Measurements from ENCODE around the gene ARHGEF25. TPM values are rescaled to one million over a fixed set of nuclear protein-coding genes. Genes with fewer than 3 reads are reported as not detected.

Gene ARHGEF25
- total and polyA plus RNA-seq, 2 of the 13 experiments (the other 11 are each of a cell fraction or from before 2014, with no cell fraction given), result 11.5 to 12.5 TPM

- TF ChIP-seq MAX (IDR thresholded peaks at IDR 0.05) (0 out of 2 replicates have a peak, but pooled peaks have one; percentile 18), HNRNPLL (IDR thresholded peaks at IDR 0.05; ENCODE audit: low read depth, low read length, poor library complexity, severe bottlenecking) (peak; percentile 63), ZNF263 (CRISPR knock-in tag; IDR thresholded peaks at IDR 0.05) (peak; percentile 59), NR2C2 (CRISPR knock-in tag; IDR thresholded peaks at IDR 0.05; ENCODE audit: borderline replicate concordance) (0 out of 2 replicates have a peak, but pooled peaks have one; percentile 19), SAP130 (CRISPR knock-in tag; IDR thresholded peaks at IDR 0.05; ENCODE audit: low read depth) (peak; percentile 41), TAF1 (CRISPR knock-in tag; IDR thresholded peaks at IDR 0.05) (0 out of 2 replicates have a peak, but pooled peaks have one; percentile 22), ZNF292 (CRISPR knock-in tag; IDR thresholded peaks at IDR 0.05; ENCODE audit: borderline replicate concordance, low read depth) (0 out of 2 replicates have a peak, but pooled peaks have one; percentile 13), ZNF414 (CRISPR knock-in tag; IDR thresholded peaks at IDR 0.05) (0 out of 2 replicates have a peak, but pooled peaks have one; percentile 34), ZFX (CRISPR knock-in tag; IDR thresholded peaks at IDR 0.05; ENCODE audit: low read depth) (peak; percentile 30), MED1 (CRISPR knock-in tag; IDR thresholded peaks at IDR 0.05) (no peak)
- TF ChIP-seq, protein P1, sequence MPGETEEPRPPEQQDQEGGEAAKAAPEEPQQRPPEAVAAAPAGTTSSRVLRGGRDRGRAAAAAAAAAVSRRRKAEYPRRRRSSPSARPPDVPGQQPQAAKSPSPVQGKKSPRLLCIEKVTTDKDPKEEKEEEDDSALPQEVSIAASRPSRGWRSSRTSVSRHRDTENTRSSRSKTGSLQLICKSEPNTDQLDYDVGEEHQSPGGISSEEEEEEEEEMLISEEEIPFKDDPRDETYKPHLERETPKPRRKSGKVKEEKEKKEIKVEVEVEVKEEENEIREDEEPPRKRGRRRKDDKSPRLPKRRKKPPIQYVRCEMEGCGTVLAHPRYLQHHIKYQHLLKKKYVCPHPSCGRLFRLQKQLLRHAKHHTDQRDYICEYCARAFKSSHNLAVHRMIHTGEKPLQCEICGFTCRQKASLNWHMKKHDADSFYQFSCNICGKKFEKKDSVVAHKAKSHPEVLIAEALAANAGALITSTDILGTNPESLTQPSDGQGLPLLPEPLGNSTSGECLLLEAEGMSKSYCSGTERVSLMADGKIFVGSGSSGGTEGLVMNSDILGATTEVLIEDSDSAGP (CRISPR knock-in tag; IDR thresholded peaks at IDR 0.05; ENCODE audit: borderline replicate concordance), result peak; percentile 62; the same call in 1 of the 2 replicates
- TF ChIP-seq, protein P2, sequence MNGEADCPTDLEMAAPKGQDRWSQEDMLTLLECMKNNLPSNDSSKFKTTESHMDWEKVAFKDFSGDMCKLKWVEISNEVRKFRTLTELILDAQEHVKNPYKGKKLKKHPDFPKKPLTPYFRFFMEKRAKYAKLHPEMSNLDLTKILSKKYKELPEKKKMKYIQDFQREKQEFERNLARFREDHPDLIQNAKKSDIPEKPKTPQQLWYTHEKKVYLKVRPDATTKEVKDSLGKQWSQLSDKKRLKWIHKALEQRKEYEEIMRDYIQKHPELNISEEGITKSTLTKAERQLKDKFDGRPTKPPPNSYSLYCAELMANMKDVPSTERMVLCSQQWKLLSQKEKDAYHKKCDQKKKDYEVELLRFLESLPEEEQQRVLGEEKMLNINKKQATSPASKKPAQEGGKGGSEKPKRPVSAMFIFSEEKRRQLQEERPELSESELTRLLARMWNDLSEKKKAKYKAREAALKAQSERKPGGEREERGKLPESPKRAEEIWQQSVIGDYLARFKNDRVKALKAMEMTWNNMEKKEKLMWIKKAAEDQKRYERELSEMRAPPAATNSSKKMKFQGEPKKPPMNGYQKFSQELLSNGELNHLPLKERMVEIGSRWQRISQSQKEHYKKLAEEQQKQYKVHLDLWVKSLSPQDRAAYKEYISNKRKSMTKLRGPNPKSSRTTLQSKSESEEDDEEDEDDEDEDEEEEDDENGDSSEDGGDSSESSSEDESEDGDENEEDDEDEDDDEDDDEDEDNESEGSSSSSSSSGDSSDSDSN (CRISPR knock-in tag; IDR thresholded peaks at IDR 0.05), result peak; percentile 82
- TF ChIP-seq, protein P3, sequence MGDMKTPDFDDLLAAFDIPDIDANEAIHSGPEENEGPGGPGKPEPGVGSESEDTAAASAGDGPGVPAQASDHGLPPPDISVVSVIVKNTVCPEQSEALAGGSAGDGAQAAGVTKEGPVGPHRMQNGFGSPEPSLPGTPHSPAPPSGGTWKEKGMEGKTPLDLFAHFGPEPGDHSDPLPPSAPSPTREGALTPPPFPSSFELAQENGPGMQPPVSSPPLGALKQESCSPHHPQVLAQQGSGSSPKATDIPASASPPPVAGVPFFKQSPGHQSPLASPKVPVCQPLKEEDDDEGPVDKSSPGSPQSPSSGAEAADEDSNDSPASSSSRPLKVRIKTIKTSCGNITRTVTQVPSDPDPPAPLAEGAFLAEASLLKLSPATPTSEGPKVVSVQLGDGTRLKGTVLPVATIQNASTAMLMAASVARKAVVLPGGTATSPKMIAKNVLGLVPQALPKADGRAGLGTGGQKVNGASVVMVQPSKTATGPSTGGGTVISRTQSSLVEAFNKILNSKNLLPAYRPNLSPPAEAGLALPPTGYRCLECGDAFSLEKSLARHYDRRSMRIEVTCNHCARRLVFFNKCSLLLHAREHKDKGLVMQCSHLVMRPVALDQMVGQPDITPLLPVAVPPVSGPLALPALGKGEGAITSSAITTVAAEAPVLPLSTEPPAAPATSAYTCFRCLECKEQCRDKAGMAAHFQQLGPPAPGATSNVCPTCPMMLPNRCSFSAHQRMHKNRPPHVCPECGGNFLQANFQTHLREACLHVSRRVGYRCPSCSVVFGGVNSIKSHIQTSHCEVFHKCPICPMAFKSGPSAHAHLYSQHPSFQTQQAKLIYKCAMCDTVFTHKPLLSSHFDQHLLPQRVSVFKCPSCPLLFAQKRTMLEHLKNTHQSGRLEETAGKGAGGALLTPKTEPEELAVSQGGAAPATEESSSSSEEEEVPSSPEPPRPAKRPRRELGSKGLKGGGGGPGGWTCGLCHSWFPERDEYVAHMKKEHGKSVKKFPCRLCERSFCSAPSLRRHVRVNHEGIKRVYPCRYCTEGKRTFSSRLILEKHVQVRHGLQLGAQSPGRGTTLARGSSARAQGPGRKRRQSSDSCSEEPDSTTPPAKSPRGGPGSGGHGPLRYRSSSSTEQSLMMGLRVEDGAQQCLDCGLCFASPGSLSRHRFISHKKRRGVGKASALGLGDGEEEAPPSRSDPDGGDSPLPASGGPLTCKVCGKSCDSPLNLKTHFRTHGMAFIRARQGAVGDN (CRISPR knock-in tag; IDR thresholded peaks at IDR 0.05), result peak; percentile 90
- TF ChIP-seq, protein P4, sequence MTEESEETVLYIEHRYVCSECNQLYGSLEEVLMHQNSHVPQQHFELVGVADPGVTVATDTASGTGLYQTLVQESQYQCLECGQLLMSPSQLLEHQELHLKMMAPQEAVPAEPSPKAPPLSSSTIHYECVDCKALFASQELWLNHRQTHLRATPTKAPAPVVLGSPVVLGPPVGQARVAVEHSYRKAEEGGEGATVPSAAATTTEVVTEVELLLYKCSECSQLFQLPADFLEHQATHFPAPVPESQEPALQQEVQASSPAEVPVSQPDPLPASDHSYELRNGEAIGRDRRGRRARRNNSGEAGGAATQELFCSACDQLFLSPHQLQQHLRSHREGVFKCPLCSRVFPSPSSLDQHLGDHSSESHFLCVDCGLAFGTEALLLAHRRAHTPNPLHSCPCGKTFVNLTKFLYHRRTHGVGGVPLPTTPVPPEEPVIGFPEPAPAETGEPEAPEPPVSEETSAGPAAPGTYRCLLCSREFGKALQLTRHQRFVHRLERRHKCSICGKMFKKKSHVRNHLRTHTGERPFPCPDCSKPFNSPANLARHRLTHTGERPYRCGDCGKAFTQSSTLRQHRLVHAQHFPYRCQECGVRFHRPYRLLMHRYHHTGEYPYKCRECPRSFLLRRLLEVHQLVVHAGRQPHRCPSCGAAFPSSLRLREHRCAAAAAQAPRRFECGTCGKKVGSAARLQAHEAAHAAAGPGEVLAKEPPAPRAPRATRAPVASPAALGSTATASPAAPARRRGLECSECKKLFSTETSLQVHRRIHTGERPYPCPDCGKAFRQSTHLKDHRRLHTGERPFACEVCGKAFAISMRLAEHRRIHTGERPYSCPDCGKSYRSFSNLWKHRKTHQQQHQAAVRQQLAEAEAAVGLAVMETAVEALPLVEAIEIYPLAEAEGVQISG (CRISPR knock-in tag; IDR thresholded peaks at IDR 0.05), result 0 out of 2 replicates have a peak, but pooled peaks have one; percentile 37
Observed at GRCh38 chr12:57619434-57620244, 8.4 kb downstream of the ARHGEF25 start (continued).
